Thoracic aorta (tissue), 2 donors: ENCODE data around the gene BDKRB2. TPM values are rescaled to one million over a fixed set of nuclear protein-coding genes. Genes with fewer than 3 reads are reported as not detected.

Source experiments
- ATAC-seq: fragments of 150-250 bp; one replicate; pipeline ENCODE4 v1.8.0; 2017; ENCODE audit warnings: low read depth; ENCODE audit not compliant: insufficient number of reproducible peaks, low FRiP score
- DNase-seq: peaks from one replicate; pipeline ENCODE4 v3.0.0-alpha.2; 2020; ENCODE audit warnings: low spot score
- H3K27ac ChIP-seq, 2 donors: fragments of 200-600 bp; sonication (generic); 1 replicate in 1 of 2; 2 replicates in 1 of 2; pipeline ENCODE4 v1.5.1; 2016; ENCODE audit warnings: mild to moderate bottlenecking in 2 of 2, moderate library complexity in 2 of 2
- H3K27me3 ChIP-seq: fragments of 200-600 bp; sonication (generic); replicated peaks from 2 replicates; pipeline ENCODE4 v1.6.0; 2016; ENCODE audit warnings: mild to moderate bottlenecking; ENCODE audit not compliant: insufficient read depth
- H3K36me3 ChIP-seq: fragments of 200-600 bp; sonication (generic); one replicate; pipeline ENCODE4 v1.5.1; 2016
- H3K4me1 ChIP-seq, 2 donors: fragments of 200-600 bp; sonication (generic); 1 replicate in 1 of 2; 2 replicates in 1 of 2; pipeline versions ENCODE4 v1.5.1 to v1.6.0; 2016; ENCODE audit warnings: low read depth in 2 of 2, mild to moderate bottlenecking in 1 of 2; ENCODE audit not compliant: control insufficient read depth in 1 of 2
- H3K4me3 ChIP-seq: fragments of 200-600 bp; sonication (generic); 2 replicates; pipeline ENCODE4 v1.5.1; 2016; ENCODE audit warnings: mild to moderate bottlenecking
- H3K9me3 ChIP-seq: fragments of 200-600 bp; sonication (generic); 2 replicates; pipeline ENCODE4 v1.5.1; 2016
- total RNA-seq, 2 donors: library from RNA; depleted of rRNA; stranded (reverse); fragments of >200 nt; gene quantifications; one replicate each; pipeline versions ENCODE4 v1.1.0 to v1.2.3, GENCODE V29; 2016
- TF ChIP-seq, protein P1 (sequence below): fragments of 200-600 bp; sonication (generic); IDR thresholded peaks from one replicate; pipeline ENCODE4 v1.5.1; 2019; ENCODE audit warnings: antibody characterized with exemption

Gene BDKRB2
- total RNA-seq, 2 donors from 2014 or later, result 2.6 to 14.3 TPM

DNA sequence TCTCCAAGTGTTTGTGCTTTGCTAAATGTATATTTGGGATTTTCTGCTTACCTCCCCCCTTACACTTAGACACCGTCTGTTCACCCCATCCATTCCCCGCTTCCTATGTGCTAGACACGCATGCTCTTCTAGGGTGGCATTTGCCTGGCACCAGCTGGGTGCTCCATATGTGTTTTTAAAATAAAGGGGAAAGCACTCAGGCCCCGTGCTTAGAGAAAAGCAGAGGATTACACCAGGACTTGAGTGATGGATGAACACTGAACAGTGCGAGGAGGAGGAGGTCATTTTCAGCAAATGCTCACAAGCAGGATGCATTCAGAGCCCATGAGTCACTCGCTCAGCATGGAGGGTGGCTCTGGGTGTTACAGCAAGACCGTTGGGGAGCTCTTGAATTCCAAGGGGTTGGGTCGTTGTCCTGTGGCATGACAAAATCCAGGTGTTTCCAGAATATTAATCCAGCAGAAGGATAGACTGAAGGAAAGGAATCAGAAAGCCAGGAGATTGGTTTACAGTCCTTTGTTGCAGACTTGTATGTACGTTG is 48.4 kb downstream of the BDKRB2 start:
- Histone ChIP-seq H3K9me3 (no peaks in the 10 kb centered on the region), H3K4me3 (no peak overlapping the region), H3K27ac (no peak overlapping the region), H3K36me3 (no peaks in the 10 kb centered on the region), H3K27me3 (no peaks in the 10 kb centered on the region), H3K4me1 (no peaks in the 10 kb centered on the region)
- TF ChIP-seq, protein P1, sequence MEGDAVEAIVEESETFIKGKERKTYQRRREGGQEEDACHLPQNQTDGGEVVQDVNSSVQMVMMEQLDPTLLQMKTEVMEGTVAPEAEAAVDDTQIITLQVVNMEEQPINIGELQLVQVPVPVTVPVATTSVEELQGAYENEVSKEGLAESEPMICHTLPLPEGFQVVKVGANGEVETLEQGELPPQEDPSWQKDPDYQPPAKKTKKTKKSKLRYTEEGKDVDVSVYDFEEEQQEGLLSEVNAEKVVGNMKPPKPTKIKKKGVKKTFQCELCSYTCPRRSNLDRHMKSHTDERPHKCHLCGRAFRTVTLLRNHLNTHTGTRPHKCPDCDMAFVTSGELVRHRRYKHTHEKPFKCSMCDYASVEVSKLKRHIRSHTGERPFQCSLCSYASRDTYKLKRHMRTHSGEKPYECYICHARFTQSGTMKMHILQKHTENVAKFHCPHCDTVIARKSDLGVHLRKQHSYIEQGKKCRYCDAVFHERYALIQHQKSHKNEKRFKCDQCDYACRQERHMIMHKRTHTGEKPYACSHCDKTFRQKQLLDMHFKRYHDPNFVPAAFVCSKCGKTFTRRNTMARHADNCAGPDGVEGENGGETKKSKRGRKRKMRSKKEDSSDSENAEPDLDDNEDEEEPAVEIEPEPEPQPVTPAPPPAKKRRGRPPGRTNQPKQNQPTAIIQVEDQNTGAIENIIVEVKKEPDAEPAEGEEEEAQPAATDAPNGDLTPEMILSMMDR, result no peak
- ATAC-seq (no peak), DNase-seq (no peak)

DNA sequence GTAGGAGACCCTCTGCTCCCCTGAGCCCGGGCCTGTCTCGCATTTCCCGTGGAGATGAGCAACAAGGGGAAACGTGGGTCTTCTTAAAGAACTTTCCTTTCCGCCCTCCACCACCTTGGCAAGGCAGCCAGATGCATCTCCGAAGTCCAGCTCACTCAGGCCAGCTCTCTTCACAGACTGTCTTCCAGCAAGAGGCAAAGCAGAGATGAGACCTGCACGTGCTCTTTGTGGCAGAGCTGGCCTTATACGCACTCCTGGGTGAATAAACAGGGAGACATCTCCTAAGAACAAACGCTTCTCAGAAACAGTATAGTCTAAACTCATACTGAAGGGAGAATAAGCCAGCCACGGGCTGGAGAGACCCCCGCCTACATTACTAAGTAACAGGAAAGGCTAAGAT is 50.0 kb downstream of the BDKRB2 start:
- ATAC-seq (no peak), DNase-seq (no peak)
- TF ChIP-seq, protein P1, result no peak
- Histone ChIP-seq H3K36me3 (no peaks in the 10 kb centered on the region), H3K27me3 (no peaks in the 10 kb centered on the region), H3K9me3 (no peaks in the 10 kb centered on the region), H3K27ac (no peak overlapping the region), H3K4me3 (no peak overlapping the region), H3K4me1 (no peaks in the 10 kb centered on the region)

DNA sequence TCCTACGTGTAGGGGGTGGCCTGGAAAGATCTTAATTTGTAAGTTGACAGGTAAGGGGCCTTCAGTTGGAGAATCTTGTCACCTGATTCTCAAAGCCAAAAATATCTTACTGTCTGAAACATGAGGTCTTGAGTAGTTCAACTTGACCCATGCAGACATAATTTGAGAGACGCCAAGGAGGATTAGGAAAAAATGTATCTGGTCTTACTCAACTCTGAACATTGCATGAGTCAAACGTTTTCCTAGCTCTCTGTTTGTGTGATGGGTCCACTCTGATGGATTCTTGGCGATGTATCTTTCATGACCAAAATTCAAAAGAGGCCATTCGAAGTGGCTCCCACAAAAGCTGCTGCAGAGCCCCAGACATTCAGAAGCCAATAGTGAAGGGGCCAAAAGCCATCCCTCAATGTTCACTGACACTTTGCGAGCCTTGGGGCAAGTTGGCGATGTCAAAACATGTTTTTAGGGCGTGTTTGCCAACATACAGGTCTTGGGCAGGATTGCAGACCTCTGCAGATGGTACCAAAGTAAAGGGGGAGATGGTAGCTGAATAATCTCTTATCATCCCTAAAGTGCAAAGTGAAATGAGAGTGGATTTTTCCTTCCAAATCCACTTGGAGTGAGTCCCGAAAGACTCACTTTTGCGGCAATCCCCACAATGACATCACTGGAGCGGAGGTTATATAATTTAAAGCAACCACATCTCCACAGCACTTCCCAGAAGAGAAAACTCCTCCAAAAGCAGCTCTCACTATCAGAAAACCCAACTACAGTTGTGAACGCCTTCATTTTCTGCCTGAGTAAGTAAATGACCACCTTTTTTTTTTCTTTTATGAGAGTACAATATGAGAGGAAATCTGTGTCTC is 51.1 kb downstream of the BDKRB2 start, which contains the start of gene BDKRB1:
BDKRB1 (plus strand) TSS at position 710 of the 866 bp plus-strand sequence. CDS start 7,473 bp downstream, outside the sequence.
- H3K4me3 ChIP-seq, result no peak within 1 kb of the TSS
- no peaks in the 10 kb centered on the region for H3K4me1 ChIP-seq
- no peaks in the 10 kb centered on the region for H3K27me3 ChIP-seq
- DNase-seq (no peak), ATAC-seq (no peak)
- no peaks in the 10 kb centered on the region for H3K36me3 ChIP-seq
- TF ChIP-seq, protein P1, result no peak
- no peaks in the 10 kb centered on the region for H3K9me3 ChIP-seq
- H3K27ac ChIP-seq, result no peak within 1 kb of the TSS

DNA sequence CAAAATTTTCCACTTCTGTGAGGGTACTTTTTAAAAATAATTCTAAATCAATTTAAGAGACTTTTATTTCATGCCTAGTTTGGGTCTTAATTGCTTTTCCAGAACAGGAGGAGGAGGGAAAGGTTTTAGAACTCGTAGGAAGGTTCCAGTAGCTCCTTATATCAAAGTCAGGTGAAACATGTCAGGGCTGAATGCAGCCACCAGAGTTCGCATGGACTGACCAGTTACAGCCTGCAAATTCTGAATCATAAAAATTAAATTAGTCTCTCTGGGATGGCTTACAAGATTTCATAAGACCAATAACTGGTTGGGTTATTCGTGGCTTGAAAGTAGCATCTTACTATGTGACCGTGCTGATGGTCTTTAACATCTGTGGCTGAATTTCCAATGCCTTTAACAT is 51.8 kb downstream of the BDKRB2 start:
- Histone ChIP-seq H3K36me3 (no peaks in the 10 kb centered on the region), H3K27me3 (no peaks in the 10 kb centered on the region), H3K4me1 (no peaks in the 10 kb centered on the region), H3K9me3 (no peaks in the 10 kb centered on the region), H3K27ac (no peak overlapping the region), H3K4me3 (no peak overlapping the region)
- ATAC-seq (no peak), DNase-seq (no peak)
- TF ChIP-seq, protein P1, result no peak

DNA sequence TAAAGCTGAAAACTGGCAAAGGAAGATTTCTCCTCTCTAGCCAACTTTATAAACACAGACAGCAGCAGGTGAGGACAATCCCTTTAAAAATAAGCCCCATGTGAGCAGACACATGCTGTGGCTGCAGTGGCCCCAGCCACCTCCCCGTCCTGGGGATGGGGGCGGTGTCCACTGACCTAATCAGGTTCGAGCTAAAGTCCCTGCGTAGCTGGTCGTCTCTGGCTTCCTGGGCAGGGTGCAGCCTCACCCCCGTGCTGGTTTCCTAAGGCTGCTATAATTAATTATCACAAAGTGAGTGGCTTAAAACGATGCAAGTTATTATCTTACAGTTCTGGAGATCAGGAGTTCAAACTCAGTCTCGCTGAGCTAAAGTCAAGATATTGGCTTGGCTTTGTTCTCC is 52.4 kb downstream of the BDKRB2 start:
- Histone ChIP-seq H3K27me3 (no peaks in the 10 kb centered on the region), H3K9me3 (no peaks in the 10 kb centered on the region), H3K4me1 (no peaks in the 10 kb centered on the region), H3K36me3 (no peaks in the 10 kb centered on the region), H3K4me3 (no peak overlapping the region), H3K27ac (no peak overlapping the region)
- ATAC-seq (no peak), DNase-seq (no peak)
- TF ChIP-seq, protein P1, result no peak
